NCI-H1436 (cell line): ENCODE measurements around the gene PLCB1.

ENCODE experiments used
- DNase-seq: peaks from one replicate; lab custom pipeline; 2025; lab: John Stamatoyannopoulos, UW

The PLCB1 gene

GRCh38 chr20:8657664-8658063, 525.6 kb downstream of the PLCB1 start:
- DNase-seq: no peak

DNA sequence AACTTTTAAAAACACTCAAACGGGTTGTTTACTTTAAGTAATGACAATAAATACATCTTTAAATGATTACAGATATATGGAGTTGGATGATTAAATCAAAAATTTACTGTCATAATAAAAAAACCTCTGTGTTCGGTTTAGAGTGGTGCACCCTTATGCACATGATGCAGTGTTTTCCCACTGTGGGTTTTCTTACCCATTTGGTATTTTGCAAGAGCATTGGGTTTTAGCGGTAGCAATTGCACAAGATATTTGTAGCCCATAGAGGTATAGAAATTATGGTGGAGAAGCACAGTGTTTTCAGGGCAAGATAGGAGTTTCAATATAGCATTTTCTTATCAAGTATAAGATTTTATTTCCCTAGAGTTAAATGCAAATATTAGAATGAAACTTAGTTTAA, 526.0 kb downstream of the PLCB1 start:
- no peak for DNase-seq

DNA sequence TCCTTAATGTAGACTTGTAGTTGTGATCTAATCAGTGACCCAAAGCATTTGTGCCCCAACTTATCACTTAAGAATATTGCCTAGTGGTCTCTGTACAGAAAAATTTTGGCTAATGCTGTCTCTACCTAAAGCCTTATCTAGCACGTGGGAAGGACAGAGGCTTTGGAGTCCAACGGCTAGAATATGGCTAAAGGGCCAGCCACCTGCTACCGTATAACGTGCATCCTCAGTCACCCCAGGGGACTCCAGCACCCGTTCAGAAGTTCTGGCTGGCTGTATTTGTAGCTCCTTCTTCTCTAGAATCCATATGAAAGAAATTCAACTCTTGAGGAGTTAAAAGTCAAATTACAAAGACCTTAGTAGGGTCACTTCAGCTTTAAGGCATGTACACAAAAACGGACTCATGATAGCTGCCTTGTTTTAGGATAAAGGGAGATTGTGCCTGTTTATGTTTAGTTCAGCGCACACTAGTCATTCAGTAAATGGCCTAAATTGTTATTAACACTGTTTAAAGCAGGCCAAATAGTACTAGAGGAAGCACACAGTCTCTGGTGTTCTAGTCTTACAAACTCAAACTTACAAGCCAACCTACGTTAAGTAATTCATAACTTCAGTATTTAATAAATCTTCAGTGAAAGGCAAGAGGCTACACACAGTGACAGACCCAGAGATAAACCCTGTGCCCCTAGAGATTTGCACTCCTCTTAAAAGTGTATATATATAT, 529.3 kb downstream of the PLCB1 start:
- no peak for DNase-seq

- DNase-seq: no peak
Measured at GRCh38 chr20:8662433-8662954, 530.4 kb downstream of the PLCB1 start.

DNA sequence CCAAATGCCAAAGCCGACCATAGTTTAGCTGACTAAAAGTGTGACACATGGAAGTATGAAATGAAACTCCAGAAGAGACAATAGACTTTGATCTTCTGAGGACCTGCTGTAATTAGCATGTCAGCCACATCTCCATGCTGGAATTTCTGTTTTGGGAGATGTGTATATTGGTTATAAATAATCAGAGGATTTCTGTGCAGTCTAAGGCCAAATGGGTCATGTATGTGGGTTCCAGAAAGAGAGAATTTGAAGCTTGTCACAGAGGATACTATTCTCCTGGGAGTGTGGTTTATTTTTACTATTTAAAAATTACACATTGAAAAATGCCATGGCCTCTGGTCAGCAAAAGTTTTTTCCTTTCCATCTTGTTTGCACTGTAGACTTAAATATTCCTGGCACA, 531.4 kb downstream of the PLCB1 start:
- DNase-seq: no peak

DNA sequence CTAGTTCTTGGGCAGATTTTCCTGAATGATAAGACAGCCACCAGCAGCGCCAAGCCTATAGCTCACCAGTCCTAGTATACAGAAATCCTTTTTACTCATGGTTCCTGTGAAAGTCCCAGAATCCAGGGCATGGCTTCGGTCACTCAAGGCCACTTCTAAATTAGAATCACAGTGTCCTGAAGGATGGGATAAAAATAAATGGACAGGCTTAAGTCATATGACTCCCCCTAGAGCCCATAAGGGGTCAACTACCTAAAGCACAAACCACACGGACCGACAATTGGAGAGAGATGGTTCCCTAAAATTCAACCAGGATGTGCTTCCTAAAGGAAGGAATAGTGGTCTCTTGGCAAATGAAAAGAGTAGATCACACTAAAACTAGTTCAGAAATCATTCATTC, 532.7 kb downstream of the PLCB1 start:
- DNase-seq: no peak

- DNase-seq: no peak
Measured at GRCh38 chr20:8667306-8667705, 535.2 kb downstream of the PLCB1 start.

- no peak for DNase-seq
Measured at GRCh38 chr20:8670207-8670892, 538.3 kb downstream of the PLCB1 start.

GRCh38 chr20:8670893-8671215, 538.8 kb downstream of the PLCB1 start:
- DNase-seq: no peak

- DNase-seq: no peak
Measured at GRCh38 chr20:8671370-8671961, 539.4 kb downstream of the PLCB1 start.

DNA sequence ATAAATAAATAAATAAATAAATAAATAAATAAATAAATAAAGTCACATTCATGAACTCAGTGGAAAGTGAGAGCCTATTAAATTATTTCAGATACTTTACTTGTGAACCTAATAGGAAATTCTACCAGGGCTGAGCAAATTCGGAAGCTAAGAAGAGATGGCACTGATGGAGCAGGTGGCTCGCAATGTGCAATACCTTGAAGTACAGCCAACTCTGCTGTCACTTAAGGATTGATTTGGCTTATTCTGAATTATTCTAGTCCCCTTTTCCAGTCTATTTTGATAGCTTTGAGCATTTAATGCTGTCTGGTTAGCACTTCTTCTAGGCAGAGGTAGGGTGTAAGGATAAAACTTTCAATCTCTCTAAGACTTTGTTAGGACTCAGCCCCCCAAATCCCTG, 541.0 kb downstream of the PLCB1 start:
- DNase-seq: no peak

DNA sequence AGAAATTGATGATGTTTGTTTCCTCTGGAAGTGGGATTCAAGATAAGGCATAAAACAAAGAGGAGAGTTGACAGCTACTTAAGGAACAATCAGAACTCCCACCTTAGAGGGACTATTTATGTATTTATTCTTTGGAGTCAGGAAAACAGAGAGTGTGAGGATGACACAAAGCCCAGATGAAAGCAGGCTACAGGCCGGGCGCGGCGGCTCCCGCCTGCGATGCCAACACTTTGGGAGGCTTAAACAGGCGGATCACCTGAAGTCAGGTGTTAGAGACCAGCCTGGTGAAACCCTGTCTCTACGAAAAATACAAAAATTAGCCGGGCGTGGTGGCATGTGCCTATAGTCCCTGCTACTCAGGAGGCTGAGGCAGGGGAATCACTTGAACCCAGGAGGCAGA, 543.8 kb downstream of the PLCB1 start:
- DNase-seq: no peak

DNA sequence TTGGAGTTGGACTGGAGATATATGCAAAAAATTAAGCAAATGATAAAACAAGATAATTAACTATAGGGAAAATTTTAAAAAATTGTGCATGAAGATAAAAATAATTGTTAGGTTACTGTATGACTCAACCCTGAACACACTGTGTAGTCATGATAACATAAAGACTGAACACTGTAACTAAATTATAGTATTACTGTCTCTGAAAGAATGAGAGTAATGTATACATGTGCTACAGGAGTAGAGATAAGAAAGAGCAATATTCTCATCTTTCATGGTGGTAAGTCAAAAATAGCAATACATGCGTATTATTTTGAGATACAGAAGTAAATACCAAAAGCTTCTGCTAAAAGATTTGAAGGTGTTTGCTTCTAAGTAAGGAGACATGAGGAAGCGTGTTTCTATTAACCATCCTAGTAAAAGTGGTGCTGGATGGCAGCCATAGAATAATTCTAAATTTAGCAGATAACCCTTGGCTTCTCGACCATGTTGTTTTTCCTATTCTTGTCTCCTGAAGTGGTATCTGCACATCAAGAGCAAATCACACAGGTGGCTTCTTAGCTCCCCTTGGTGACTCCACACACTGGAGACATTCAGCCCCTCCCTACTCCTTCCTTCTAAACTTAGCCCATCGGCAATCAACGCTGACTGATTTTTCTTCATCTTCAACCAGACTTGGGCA, 546.2 kb downstream of the PLCB1 start:
- DNase-seq: no peak

GRCh38 chr20:8689337-8689736, 557.3 kb downstream of the PLCB1 start:
- no peak for DNase-seq

DNA sequence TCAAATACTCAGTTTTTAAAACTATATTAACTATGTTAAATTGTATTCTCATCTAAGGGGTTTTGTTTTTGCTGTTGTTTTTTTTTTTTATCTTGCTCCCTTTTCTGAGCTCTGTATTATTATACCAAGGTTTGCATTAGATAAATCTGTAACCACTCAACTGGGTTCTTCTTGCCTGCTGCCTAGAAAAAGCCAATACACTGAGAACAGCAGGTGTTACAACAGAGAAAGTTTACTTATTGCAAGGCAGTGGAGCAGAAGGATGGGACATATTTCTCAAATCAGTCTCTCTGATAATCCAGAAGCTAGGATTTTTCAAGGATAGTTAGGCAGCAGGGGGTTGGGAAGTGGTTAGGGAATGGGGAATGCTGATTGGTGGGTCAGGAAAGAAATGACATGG, 558.0 kb downstream of the PLCB1 start:
- no peak for DNase-seq

DNA sequence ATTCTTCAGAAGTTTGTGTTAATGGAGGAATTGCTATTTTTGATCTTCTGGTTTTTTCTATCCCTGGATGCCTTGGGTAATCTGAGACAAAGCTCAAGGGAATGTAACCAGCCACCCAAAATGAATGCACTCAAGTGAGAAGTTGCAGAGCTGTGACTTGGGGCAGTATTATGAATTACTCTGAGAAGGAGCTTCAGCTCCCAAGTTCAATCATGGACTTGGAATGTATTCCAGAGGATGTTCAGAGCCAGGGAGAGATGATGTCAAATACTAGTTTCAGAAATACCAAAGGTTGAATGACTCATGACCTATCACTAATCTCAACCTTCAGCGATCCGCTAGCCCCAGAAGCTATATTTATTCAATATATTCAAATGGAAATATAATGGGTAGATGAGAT, 561.6 kb downstream of the PLCB1 start:
- no peak for DNase-seq

- DNase-seq: no peak
Measured at GRCh38 chr20:8700756-8701155, 568.7 kb downstream of the PLCB1 start.

DNA sequence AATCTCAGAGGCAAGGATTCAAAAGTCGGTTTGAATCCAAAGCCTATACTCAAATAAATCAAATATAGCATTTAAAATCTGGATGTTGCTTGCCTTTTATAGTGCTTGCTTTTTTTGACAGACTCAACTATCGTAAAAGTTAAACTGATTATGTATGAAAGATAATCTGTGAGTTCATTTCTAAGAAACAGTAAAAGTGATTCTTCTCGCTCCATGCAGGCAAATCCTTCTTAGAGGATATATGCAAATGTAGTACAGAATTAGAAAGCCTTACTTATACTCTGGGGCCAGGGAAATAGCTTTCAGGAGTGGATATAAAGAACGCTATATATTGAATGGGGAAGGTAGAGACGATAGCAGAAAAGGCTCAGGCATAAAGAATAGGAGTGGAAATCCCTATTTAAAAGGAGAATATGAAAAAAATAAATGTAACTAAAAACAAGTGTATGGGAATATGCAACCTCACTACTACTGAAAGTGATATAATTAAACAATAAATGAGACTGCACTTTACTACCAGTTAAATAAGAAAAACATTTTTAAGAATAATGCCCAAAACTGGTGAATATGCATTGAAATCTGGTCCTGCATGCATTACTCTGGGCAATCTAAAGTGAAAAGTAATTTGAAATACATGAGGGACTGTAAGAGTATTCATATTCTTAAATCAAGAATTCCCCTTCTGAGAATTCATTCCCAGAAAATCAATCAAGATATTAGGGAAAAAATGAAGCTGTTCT, 575.1 kb downstream of the PLCB1 start:
- no peak for DNase-seq

DNA sequence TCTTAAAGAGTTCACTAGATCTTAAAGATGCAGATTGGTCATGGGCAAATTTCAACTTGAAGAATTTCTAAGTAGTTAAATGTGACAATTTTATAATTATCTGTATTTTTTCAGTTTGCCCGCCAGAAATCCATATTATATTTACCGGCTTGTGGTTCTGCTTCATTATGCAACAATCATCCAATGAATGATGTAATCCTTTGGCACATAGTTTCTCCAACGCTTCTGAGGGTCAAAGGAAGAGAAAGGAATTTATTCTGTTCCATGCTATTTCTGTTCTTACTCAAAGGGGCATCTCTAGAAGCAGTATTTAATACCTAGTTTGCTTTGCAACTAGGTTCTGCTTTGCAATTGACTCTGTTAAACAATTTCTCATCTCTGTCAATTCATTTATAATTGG, 577.6 kb downstream of the PLCB1 start:
- DNase-seq: no peak

DNA sequence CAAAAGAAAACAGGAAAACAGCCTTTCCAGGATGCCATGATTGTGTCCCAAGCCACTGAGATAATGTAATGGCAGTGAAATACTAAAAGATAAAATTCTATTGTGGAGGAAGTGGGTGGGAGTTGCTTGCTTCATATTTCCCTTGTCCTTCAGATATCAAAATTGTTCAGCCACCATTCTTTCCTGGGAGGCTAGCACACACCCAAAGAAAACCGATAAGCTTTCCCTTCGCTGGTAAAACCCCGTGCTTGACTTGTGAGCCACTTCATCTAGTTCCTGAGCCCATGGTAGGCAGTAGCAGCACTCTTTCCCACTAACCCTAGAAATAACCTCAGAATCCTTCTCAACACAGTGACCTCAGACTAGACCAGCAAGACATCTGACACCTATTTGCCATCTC, 579.4 kb downstream of the PLCB1 start:
- no peak for DNase-seq

GRCh38 chr20:8714206-8714605, 582.1 kb downstream of the PLCB1 start:
- no peak for DNase-seq

DNA sequence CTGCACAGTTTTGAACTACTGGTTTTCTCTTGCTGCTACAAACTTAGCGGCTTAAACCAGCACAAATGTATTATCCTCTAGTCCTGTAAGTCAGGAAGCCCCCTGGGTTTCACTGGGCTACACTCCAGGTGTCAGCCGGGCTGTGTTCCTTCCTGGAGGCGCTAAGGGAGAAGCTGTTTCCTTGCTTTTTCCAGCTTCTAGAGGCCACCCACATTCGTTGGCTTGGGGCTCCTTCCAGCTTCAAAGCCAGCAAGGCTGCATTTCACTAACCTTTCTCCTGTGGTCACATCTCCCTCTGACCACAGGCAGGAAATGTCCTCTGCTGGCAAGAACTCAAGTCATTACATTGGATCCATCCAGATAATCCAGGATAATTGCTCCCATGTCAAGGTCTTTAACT, 586.2 kb downstream of the PLCB1 start:
- DNase-seq: no peak
